MM.1S (cell line): ENCODE measurements around the gene ATRX.

ENCODE experiments used
- DNase-seq: peaks from one replicate; pipeline ENCODE4 v3.0.0-alpha.2; 2015
- H2AFZ ChIP-seq: fragments of 300-600 bp; sonication (generic); 2 replicates; pipeline ENCODE4 v1.6.0; 2016; ENCODE audit warnings: antibody characterized with exemption, low read length
- H3F3A ChIP-seq: fragments of 300-600 bp; sonication (generic); 2 replicates; pipeline ENCODE4 v1.6.1; 2016; ENCODE audit warnings: mild to moderate bottlenecking, antibody characterized with exemption, low read length, moderate library complexity, mixed read lengths; ENCODE audit not compliant: insufficient read depth
- H3K27ac ChIP-seq: fragments of 300-600 bp; sonication (generic); 2 replicates; pipeline ENCODE4 v1.5.1; 2016; ENCODE audit warnings: mild to moderate bottlenecking, low read length
- H3K27me3 ChIP-seq: fragments of 300-600 bp; sonication (generic); replicated peaks from 2 replicates; pipeline ENCODE4 v1.6.0; 2016; ENCODE audit warnings: low read length; ENCODE audit not compliant: insufficient read depth
- H3K36me3 ChIP-seq: fragments of 300-600 bp; sonication (generic); replicated peaks from 2 replicates; pipeline ENCODE4 v1.6.1; 2016; ENCODE audit warnings: mild to moderate bottlenecking, low read length, mixed read lengths; ENCODE audit not compliant: insufficient read depth
- H3K4me1 ChIP-seq: fragments of 300-600 bp; sonication (generic); 2 replicates; pipeline ENCODE4 v1.6.1; 2016; ENCODE audit warnings: low read length, mixed read lengths
- H3K4me2 ChIP-seq: fragments of 300-600 bp; sonication (generic); 2 replicates; pipeline ENCODE4 v1.6.0; 2016; ENCODE audit warnings: low read depth, low read length
- H3K4me3 ChIP-seq: fragments of 300-600 bp; sonication (generic); 2 replicates; pipeline ENCODE4 v1.5.1; 2016; ENCODE audit warnings: low read length, mixed read lengths
- H3K79me2 ChIP-seq: fragments of 300-600 bp; sonication (generic); 2 replicates; pipeline ENCODE4 v1.6.1; 2016; ENCODE audit warnings: mixed run types, low read length, mixed read lengths
- H3K9ac ChIP-seq: fragments of 300-600 bp; sonication (generic); 2 replicates; pipeline ENCODE4 v1.6.1; 2016; ENCODE audit warnings: low read length, mixed read lengths
- H3K9me2 ChIP-seq: fragments of 300-600 bp; sonication (generic); replicated peaks from 2 replicates; pipeline ENCODE4 v1.6.1; 2016; ENCODE audit warnings: mild to moderate bottlenecking, low read length, mixed read lengths; ENCODE audit not compliant: insufficient read depth
- H3K9me3 ChIP-seq: fragments of 300-600 bp; sonication (generic); replicated peaks from 2 replicates; pipeline ENCODE4 v1.6.1; 2016; ENCODE audit warnings: mild to moderate bottlenecking, low read length, mixed read lengths; ENCODE audit not compliant: insufficient read depth
- H4K20me1 ChIP-seq: fragments of 300-600 bp; sonication (generic); 2 replicates; pipeline ENCODE4 v1.6.1; 2016; ENCODE audit warnings: mild to moderate bottlenecking, low read length, moderate library complexity, mixed read lengths; ENCODE audit not compliant: insufficient read depth
- CTCF ChIP-seq: fragments of 300-600 bp; sonication (generic); IDR thresholded peaks from 2 replicates; pipeline ENCODE4 v1.5.1; 2016; ENCODE audit warnings: antibody characterized with exemption, low read length, mixed read lengths
- EZH2 ChIP-seq: fragments of 300-600 bp; sonication (generic); optimal IDR thresholded peaks from 2 replicates; pipeline ENCODE3; 2017; ENCODE audit warnings: low read depth, mild to moderate bottlenecking, antibody characterized with exemption, low read length, mixed read lengths
- EZH2phosphoT487 ChIP-seq: fragments of 300-600 bp; sonication (generic); IDR thresholded peaks from 2 replicates; pipeline ENCODE4 v1.6.1; 2018; ENCODE audit warnings: antibody characterized with exemption, low read length

ATRX gene

GRCh38 chrX:77820091-77820727 is 34.2 kb upstream of the ATRX start:
- no peak overlapping the region for H3K27ac ChIP-seq
- no peak for TF ChIP-seq EZH2
- TF ChIP-seq CTCF = no peak
- no peak for TF ChIP-seq EZH2phosphoT487
- no peak overlapping the region for H3K9ac ChIP-seq
- no peak overlapping the region for H3K4me2 ChIP-seq
- peaks cover 5% of the 10 kb centered on the region; the same call in 1 of the 2 replicates for H3K4me1 ChIP-seq
- no peaks in the 10 kb centered on the region for H3K9me3 ChIP-seq
- H3K36me3 ChIP-seq = no peaks in the 10 kb centered on the region
- H4K20me1 ChIP-seq = no peaks in the 10 kb centered on the region
- H2AFZ ChIP-seq = no peak overlapping the region
- DNase-seq = no peak
- H3K4me3 ChIP-seq = no peak overlapping the region
- no peaks in the 10 kb centered on the region for H3K9me2 ChIP-seq
- H3K79me2 ChIP-seq = no peaks in the 10 kb centered on the region
- no peaks in the 10 kb centered on the region for H3K27me3 ChIP-seq
- H3F3A ChIP-seq = no peaks in the 10 kb centered on the region

- Histone ChIP-seq H4K20me1 (no peaks in the 10 kb centered on the region), H3K27me3 (no peaks in the 10 kb centered on the region), H3K36me3 (no peaks in the 10 kb centered on the region), H3K4me3 (no peak overlapping the region), H3K9me2 (no peaks in the 10 kb centered on the region), H3K9me3 (no peaks in the 10 kb centered on the region), H3K4me2 (peak overlapping the region; percentile 37; the same call in 1 of the 2 replicates), H3K79me2 (no peaks in the 10 kb centered on the region), H2AFZ (no peak overlapping the region), H3K9ac (no peak overlapping the region), H3F3A (no peaks in the 10 kb centered on the region), H3K27ac (peak overlapping the region; percentile 10; the same call in 1 of the 2 replicates), H3K4me1 (peaks cover 18% of the 10 kb centered on the region)
- DNase-seq = peak; percentile 14
- no peak for TF ChIP-seq CTCF
- no peak for TF ChIP-seq EZH2
- TF ChIP-seq EZH2phosphoT487 = no peak
These were observed 28.2 kb upstream of the ATRX start for GRCh38 chrX:77814210-77814609.

GRCh38 chrX:77802201-77802600 is 16.2 kb upstream of the ATRX start:
- no peaks in the 10 kb centered on the region for H3K79me2 ChIP-seq
- DNase-seq = no peak
- H3K9me3 ChIP-seq = no peaks in the 10 kb centered on the region
- no peaks in the 10 kb centered on the region for H3K27me3 ChIP-seq
- no peaks in the 10 kb centered on the region for H3F3A ChIP-seq
- H2AFZ ChIP-seq = no peak overlapping the region
- H3K4me2 ChIP-seq = no peak overlapping the region
- no peak overlapping the region for H3K4me3 ChIP-seq
- H3K36me3 ChIP-seq = no peaks in the 10 kb centered on the region
- H3K9ac ChIP-seq = no peak overlapping the region
- no peak for TF ChIP-seq CTCF
- no peak for TF ChIP-seq EZH2
- no peak for TF ChIP-seq EZH2phosphoT487
- H4K20me1 ChIP-seq = no peaks in the 10 kb centered on the region
- no peaks in the 10 kb centered on the region for H3K9me2 ChIP-seq
- H3K4me1 ChIP-seq = no peaks in the 10 kb centered on the region
- no peak overlapping the region for H3K27ac ChIP-seq
